ENCODE results near the gene CLTB.
"Not testable (repeated sequence)": the region's sequence is repeated elsewhere in the genome, so short reads cannot be mapped to it uniquely, and the experiment has no call there.

Gene CLTB

DNA sequence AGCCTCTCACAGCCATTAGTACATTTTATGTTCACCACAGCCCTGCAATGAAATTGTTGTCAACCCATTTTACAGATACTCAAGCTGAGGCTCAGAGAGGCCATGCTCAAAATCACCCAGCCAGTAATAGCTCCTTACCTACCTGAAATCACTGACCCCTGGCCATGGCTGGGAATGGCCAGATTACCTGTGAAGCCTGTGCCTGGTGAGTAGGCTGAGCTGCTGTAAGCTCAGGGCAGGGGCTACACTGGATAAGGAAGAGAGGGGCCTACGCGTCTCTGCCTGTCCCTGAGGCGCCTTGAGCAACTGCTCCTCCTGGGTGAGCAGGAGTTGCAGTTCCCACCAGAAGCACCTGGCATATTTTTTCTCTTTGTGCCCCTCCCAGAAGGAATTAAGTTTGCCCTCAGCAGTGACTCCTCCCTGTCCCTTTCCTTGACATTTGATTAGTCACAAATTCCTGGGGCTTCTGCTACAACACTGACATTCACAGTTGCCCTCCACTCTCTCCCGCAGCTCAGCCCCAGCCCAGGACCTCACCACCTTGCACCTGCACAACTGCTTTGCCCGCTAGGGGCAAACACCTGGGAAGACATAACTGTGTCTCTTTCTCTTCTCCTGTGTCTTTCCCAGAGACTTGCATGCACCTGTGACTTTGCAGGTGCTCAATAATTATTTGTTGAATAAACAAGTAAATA is 5.7 kb downstream of the CLTB start:
- TF ChIP-seq, protein P1, sequence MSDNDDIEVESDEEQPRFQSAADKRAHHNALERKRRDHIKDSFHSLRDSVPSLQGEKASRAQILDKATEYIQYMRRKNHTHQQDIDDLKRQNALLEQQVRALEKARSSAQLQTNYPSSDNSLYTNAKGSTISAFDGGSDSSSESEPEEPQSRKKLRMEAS (IDR thresholded peaks at IDR 0.05; ENCODE audit: low read depth, low read length): no peak
- TF ChIP-seq POLR2A (IDR thresholded peaks at IDR 0.05; ENCODE audit: extremely low read depth, insufficient read length) (no peak), MYC (IDR thresholded peaks at IDR 0.05; ENCODE audit: low read depth, low read length) (no peak)
- TF ChIP-seq, protein P2, sequence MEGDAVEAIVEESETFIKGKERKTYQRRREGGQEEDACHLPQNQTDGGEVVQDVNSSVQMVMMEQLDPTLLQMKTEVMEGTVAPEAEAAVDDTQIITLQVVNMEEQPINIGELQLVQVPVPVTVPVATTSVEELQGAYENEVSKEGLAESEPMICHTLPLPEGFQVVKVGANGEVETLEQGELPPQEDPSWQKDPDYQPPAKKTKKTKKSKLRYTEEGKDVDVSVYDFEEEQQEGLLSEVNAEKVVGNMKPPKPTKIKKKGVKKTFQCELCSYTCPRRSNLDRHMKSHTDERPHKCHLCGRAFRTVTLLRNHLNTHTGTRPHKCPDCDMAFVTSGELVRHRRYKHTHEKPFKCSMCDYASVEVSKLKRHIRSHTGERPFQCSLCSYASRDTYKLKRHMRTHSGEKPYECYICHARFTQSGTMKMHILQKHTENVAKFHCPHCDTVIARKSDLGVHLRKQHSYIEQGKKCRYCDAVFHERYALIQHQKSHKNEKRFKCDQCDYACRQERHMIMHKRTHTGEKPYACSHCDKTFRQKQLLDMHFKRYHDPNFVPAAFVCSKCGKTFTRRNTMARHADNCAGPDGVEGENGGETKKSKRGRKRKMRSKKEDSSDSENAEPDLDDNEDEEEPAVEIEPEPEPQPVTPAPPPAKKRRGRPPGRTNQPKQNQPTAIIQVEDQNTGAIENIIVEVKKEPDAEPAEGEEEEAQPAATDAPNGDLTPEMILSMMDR (IDR thresholded peaks at IDR 0.05; ENCODE audit: low read depth, low read length): no peak
- no peak overlapping the region for H3K4me3 ChIP-seq (ENCODE audit: low read depth, low read length)
- DNase-seq (ENCODE audit: low read depth): no peak

DNA sequence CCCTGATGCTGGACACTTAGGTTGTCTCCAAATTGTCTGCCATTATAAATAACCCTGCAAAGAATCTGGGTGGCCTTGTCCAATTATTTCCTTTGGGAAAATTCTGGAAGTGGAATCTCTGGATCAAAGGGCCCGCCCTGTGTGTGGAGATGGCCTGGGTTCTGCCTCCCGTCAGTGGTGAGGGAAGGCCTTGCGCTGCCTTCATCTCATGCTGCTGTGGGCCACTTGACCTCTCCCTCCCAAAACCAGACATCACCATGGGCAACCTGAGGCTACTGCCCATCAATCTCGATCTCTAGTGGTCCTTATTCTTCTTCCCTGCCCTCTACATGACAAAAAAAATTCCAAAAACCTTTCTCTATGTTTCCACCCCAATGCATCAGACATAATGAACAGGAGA is 6.6 kb downstream of the CLTB start:
- TF ChIP-seq, protein P1 (IDR thresholded peaks at IDR 0.05; ENCODE audit: low read depth, low read length): no peak
- no peak for TF ChIP-seq POLR2A (IDR thresholded peaks at IDR 0.05; ENCODE audit: extremely low read depth, insufficient read length)
- TF ChIP-seq, protein P2 (IDR thresholded peaks at IDR 0.05; ENCODE audit: low read depth, low read length): no peak
- no peak overlapping the region for H3K4me3 ChIP-seq (ENCODE audit: low read depth, low read length)
- no peak for DNase-seq (ENCODE audit: low read depth)

DNA sequence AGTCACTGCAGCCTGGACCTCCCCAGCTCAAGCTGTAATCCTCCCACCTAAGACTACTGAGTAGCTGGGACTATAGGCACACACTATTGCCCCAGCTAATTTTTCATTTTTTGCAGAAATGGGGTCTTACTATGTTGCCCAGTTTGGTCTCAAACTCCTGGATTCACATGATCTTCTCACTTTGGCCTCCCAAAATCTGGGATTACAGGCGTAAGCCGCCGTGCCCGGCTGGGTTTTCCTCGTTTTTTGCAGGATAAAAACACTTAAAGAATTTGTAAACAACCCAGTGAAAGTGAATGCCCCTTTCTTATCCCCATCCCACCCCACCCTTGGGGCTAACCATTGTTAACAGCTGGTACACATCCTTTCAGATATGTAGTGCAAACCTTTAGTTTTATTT is 7.7 kb downstream of the CLTB start:
- no peak for DNase-seq (ENCODE audit: low read depth)
- TF ChIP-seq POLR2A (IDR thresholded peaks at IDR 0.05; ENCODE audit: extremely low read depth, insufficient read length) (no peak), MYC (IDR thresholded peaks at IDR 0.05; ENCODE audit: low read depth, low read length) (no peak)
- TF ChIP-seq, protein P1 (IDR thresholded peaks at IDR 0.05; ENCODE audit: low read depth, low read length): no peak
- TF ChIP-seq, protein P2 (IDR thresholded peaks at IDR 0.05; ENCODE audit: low read depth, low read length): no peak
- no peak overlapping the region for H3K4me3 ChIP-seq (ENCODE audit: low read depth, low read length)

DNA sequence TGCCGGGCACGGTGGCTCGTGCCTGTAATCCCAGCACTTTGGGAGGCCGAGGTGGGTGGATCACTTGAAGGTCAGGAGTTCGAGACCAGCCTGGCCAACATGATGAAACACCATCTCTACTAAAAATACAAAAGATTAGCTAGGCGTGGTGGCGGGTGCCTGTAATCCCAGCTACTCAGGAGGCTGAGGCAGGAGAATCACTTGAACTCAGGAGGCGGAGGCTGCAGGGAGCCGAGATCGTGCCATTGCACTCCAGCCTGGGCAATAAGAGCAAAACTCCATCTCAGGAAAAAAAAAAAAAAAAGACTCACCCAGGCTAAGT is 8.1 kb downstream of the CLTB start:
- not testable (repeated sequence) for H3K4me3 ChIP-seq (ENCODE audit: low read depth, low read length); DNase-seq (ENCODE audit: low read depth)

DNA sequence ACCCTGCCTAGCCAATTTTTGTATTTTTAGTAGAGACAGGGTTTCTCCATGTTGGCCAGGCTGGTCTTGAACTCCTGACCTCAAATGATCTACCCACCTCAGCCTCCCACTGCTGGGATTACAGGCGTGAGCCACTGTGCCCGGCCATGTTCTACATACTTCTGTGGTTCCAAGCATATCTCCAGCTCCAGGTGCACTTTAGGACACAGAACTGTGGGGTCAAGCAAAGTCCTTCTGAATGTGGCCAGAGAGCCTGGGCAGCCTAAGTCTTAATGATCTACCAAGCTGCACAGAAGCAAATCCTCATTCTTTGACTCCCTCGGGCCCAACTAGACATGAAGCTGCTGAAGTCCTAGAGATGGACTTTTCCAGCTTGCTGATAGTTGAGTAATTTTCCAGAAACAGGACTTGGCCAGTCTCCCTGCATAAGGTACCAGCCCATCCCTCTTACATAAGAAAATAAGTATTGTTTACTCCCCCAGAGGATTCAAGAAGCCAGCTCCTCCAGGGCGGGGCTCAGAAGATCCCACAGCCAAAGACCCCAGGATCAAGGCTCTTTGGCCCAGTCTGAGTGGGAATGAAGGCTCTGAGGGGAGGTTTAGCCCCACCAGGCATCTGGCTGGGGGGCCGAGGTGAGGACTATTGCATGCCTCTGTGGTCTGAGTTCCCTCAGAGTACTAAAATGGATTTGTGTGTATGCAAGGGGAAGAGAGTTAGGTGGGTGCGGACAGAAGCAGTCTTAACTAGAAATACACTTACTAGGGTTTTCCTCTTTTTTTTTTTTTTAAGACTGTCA is 8.7 kb downstream of the CLTB start:
- TF ChIP-seq, protein P2 (IDR thresholded peaks at IDR 0.05; ENCODE audit: low read depth, low read length): no peak
- TF ChIP-seq, protein P1 (IDR thresholded peaks at IDR 0.05; ENCODE audit: low read depth, low read length): no peak
- no peak for TF ChIP-seq POLR2A (IDR thresholded peaks at IDR 0.05; ENCODE audit: extremely low read depth, insufficient read length)
- TF ChIP-seq MYC (IDR thresholded peaks at IDR 0.05; ENCODE audit: low read depth, low read length): no peak
- H3K4me3 ChIP-seq (ENCODE audit: low read depth, low read length): no peak overlapping the region
- DNase-seq (ENCODE audit: low read depth): no peak

DNA sequence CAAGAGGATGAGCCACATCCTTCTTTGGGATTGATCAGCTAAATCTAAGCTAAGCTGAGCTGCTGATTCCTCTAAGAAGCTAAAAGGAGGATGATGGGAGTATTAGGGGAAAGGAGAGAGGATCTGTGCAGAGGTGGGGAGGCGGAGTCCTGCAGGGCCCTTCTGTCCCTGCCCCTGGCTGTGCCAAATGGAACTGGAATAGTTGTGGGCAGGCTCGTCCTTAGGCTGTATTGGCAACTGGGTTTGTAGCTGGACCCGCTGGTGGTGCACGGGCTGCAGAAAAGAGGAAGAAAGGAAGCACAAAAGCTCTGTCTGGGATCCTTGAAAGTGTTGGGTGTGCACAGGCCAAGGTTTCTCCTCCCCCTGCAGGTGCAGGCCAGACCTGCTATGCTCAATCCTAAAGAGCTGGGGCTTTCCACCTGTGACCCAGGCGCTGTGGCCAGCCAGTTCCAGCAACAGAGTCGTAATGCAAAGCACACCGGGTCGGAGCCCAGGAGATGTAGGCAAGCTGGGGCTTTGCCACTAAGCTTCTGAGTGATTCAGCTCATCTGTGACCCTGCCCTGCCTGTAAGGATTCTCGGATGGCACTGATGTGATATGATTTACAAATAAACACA is 9.8 kb downstream of the CLTB start:
- no peak overlapping the region for H3K4me3 ChIP-seq (ENCODE audit: low read depth, low read length)
- DNase-seq (ENCODE audit: low read depth): no peak
- TF ChIP-seq POLR2A (IDR thresholded peaks at IDR 0.05; ENCODE audit: extremely low read depth, insufficient read length) (no peak), MYC (IDR thresholded peaks at IDR 0.05; ENCODE audit: low read depth, low read length) (no peak)
- TF ChIP-seq, protein P2 (IDR thresholded peaks at IDR 0.05; ENCODE audit: low read depth, low read length): no peak
- TF ChIP-seq, protein P1 (IDR thresholded peaks at IDR 0.05; ENCODE audit: low read depth, low read length): no peak

Data from NB4 (cell line).